Measurements from ENCODE around the gene ASCC2. TPM values are rescaled to one million over a fixed set of nuclear protein-coding genes. Genes with fewer than 3 reads are reported as not detected.

ASCC2 gene
- total RNA-seq, 1 donor from 2014 or later, result 58.2 TPM

DNA sequence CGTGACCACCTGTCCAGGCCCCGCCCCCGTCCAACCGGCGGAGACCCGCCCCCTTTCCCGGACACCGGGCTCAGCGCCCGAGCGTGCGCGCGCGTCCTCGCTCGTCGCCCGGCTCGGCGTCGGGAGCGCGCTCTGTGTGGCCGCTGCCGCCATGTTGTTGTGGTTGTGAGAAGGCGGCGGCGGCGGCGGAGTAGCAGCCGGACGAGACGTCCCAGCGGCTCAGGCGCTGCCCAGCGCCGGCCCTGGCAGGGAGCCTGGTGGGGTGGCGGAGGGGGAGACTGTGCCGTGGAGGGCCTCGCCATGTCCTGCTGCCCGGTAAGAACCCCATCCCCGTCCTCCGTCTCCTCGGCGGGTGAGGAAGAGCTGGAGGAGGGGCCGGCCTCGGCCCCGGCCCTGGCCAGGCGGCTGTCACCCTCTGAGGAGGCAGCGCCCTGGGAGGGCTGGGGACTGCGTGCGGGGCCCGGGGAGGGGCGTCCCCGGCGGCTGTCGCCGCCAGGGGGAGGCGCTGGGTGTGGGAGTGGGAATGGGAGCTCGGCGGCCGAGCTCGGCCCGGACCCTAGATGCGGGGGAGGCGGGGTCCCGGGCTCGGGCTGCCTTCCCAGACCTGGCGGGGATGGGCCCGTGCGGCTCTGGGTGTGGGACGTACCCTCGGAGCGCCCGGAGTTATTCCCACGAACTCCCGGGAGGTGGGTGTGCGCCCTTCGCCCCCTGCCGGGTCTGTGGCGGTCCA is 45.1 kb upstream of the ASCC2 start, which contains the start of gene MTMR3:
TSS of gene MTMR3 (plus strand) at position 130 of the 730 bp plus-strand sequence. CDS start 87,886 bp downstream, outside the sequence.
- Mint-ChIP-seq H3K36me3 (no peaks in the 10 kb centered on the region), H3K4me3 (peak within 1 kb of the TSS; percentile 92), H3K27me3 (ENCODE audit: low read depth) (no peaks in the 10 kb centered on the region), H3K4me1 (peaks cover 12% of the 10 kb centered on the region), H3K27ac (peak within 1 kb of the TSS; percentile 91), H3K9me3 (no peaks in the 10 kb centered on the region)
- TF ChIP-seq, protein P1, sequence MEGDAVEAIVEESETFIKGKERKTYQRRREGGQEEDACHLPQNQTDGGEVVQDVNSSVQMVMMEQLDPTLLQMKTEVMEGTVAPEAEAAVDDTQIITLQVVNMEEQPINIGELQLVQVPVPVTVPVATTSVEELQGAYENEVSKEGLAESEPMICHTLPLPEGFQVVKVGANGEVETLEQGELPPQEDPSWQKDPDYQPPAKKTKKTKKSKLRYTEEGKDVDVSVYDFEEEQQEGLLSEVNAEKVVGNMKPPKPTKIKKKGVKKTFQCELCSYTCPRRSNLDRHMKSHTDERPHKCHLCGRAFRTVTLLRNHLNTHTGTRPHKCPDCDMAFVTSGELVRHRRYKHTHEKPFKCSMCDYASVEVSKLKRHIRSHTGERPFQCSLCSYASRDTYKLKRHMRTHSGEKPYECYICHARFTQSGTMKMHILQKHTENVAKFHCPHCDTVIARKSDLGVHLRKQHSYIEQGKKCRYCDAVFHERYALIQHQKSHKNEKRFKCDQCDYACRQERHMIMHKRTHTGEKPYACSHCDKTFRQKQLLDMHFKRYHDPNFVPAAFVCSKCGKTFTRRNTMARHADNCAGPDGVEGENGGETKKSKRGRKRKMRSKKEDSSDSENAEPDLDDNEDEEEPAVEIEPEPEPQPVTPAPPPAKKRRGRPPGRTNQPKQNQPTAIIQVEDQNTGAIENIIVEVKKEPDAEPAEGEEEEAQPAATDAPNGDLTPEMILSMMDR (IDR thresholded peaks at IDR 0.05; ENCODE audit: unreplicated experiment), result peak; percentile 39
- peak; percentile 97 to 99 for DNase-seq (ENCODE audit: low spot score in 2 of 2, unreplicated experiment in 2 of 2)

DNA sequence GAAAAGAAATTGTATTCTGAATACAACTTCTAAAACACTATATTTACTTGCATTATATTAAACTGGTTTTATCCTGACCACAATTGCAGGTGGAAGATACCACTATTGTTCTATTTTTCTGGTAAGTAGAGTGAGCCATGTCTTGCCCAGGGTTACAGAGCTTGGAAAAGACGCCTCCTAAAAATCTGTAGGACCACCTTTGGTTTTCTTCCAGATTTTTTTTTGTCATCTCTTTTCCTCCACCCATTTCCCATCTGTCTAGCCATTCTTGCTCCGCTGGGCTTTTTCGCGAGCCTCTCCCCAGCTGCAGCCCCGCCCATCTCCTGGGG is 44.6 kb upstream of the ASCC2 start:
- H3K4me1 Mint-ChIP-seq, result peaks cover 12% of the 10 kb centered on the region
- TF ChIP-seq, protein P1 (IDR thresholded peaks at IDR 0.05; ENCODE audit: unreplicated experiment), result no peak
- no peaks in the 10 kb centered on the region for H3K9me3 Mint-ChIP-seq
- no peaks in the 10 kb centered on the region for H3K27me3 Mint-ChIP-seq (ENCODE audit: low read depth)
- H3K4me3 Mint-ChIP-seq, result peak overlapping the region; percentile 92
- no peak for DNase-seq (ENCODE audit: low spot score in 2 of 2, unreplicated experiment in 2 of 2)
- no peaks in the 10 kb centered on the region for H3K36me3 Mint-ChIP-seq
- H3K27ac Mint-ChIP-seq, result peak overlapping the region; percentile 43

DNA sequence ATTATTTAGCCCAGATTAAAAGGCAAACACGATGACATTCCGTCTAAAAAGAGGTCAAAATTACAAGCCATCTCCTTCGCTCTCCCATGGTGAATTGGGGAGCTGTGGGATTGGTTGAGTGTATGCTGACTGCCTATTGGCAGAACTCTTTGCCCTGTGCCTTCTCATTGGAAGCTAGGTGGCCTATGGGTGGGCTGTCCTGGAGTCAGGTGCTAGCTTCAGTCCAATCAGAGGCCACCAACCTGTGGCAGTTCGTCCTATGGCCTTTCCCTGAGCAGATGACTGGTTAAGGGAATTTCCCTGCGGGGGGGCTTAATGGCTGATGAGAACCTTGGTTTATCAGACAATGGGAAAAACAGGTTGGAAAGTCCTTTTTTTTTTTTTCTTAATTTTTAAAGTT is 41.7 kb upstream of the ASCC2 start:
- no peak for DNase-seq (ENCODE audit: low spot score in 2 of 2, unreplicated experiment in 2 of 2)
- H3K27ac Mint-ChIP-seq, result no peak overlapping the region
- H3K4me1 Mint-ChIP-seq, result peaks cover 12% of the 10 kb centered on the region
- TF ChIP-seq, protein P1 (IDR thresholded peaks at IDR 0.05; ENCODE audit: unreplicated experiment), result no peak
- H3K36me3 Mint-ChIP-seq, result no peaks in the 10 kb centered on the region
- no peak overlapping the region for H3K4me3 Mint-ChIP-seq
- H3K27me3 Mint-ChIP-seq (ENCODE audit: low read depth), result no peaks in the 10 kb centered on the region
- H3K9me3 Mint-ChIP-seq, result no peaks in the 10 kb centered on the region

DNA sequence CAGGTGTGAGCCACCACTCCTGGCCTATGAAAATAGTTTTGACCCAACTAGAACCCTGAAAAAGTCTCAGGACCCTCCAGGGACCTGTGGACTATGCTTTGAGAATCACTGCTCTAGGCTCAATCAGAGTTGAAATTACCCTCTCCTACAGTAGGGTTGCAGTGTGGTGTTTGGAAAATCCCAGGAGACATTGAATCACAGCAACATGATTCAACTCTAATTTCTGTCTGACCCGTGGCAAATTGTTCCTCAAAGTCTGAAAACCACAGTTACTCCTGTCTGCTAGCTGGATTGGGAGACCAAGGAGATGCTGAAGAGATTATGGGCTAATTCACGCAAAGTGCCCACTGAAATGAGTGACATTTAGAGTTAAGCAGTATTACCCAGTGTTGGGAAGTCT is 39.5 kb upstream of the ASCC2 start:
- Mint-ChIP-seq H3K4me1 (peaks cover under 1% of the 10 kb centered on the region), H3K9me3 (no peaks in the 10 kb centered on the region), H3K27me3 (ENCODE audit: low read depth) (no peaks in the 10 kb centered on the region), H3K36me3 (no peaks in the 10 kb centered on the region), H3K27ac (no peak overlapping the region), H3K4me3 (no peak overlapping the region)
- TF ChIP-seq, protein P1 (IDR thresholded peaks at IDR 0.05; ENCODE audit: unreplicated experiment), result no peak
- DNase-seq (ENCODE audit: low spot score in 2 of 2, unreplicated experiment in 2 of 2), result no peak

DNA sequence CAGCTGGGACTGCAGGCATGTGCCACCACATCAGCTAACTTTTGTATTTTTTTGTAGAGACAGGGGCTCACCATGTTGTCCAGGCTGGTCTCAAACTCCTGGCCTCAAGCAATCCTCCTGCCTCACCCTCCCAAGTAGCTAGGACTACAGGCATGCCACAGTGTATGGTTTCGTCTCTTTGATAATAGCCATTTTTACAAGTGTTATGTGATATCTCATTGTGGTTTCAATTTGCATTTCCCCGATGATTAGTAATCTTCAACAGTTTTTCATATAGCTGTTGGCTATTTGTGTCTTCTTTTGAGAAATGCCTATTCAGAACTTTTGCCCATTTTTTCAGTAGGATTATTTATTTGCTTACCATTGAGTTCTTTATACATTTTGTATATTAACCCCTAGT is 35.9 kb upstream of the ASCC2 start:
- Mint-ChIP-seq H3K27me3 (ENCODE audit: low read depth) (no peaks in the 10 kb centered on the region), H3K4me3 (no peak overlapping the region), H3K36me3 (no peaks in the 10 kb centered on the region), H3K4me1 (peaks cover 26% of the 10 kb centered on the region), H3K9me3 (no peaks in the 10 kb centered on the region), H3K27ac (no peak overlapping the region)
- DNase-seq (ENCODE audit: low spot score in 2 of 2, unreplicated experiment in 2 of 2), result no peak
- TF ChIP-seq, protein P1 (IDR thresholded peaks at IDR 0.05; ENCODE audit: unreplicated experiment), result no peak
